ENCODE measurements around the gene GRID1.

DNA sequence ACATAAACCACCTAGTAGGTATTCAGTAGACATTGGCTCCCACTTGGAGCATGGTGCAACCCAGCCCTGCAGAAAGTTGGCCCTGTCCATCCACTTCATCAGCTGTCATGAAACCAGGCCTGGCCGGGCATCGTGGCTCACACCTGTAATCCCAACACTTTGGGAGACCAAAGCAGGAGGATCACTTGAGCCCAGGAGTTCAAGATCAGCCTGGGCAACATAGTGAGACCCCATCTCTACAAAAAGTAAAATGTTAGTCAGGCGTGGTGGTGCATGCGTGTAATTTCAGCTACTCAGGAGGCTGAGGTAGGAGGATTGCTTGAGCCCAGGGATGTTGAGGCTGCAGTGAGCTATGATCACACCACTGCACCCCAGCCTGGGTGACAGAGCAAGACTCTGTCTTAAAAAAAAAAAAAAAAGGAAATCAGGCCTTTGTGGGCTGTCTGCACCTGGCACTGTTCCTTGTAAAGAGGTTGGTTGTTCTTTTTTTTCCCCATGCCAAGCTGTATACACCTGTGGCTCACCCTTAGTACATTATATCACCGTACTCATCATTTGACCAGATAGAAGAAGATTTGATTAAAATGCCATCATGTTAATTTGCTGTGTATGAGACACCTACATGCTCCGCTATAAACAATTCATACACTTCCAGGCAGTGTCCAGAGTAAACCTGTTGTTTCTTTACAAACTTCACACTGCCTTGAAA is 45.4 kb upstream of the GRID1 start:
- no peak for TF ChIP-seq POLR2A (IDR thresholded peaks at IDR 0.05)
- TF ChIP-seq, protein P1, sequence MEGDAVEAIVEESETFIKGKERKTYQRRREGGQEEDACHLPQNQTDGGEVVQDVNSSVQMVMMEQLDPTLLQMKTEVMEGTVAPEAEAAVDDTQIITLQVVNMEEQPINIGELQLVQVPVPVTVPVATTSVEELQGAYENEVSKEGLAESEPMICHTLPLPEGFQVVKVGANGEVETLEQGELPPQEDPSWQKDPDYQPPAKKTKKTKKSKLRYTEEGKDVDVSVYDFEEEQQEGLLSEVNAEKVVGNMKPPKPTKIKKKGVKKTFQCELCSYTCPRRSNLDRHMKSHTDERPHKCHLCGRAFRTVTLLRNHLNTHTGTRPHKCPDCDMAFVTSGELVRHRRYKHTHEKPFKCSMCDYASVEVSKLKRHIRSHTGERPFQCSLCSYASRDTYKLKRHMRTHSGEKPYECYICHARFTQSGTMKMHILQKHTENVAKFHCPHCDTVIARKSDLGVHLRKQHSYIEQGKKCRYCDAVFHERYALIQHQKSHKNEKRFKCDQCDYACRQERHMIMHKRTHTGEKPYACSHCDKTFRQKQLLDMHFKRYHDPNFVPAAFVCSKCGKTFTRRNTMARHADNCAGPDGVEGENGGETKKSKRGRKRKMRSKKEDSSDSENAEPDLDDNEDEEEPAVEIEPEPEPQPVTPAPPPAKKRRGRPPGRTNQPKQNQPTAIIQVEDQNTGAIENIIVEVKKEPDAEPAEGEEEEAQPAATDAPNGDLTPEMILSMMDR (IDR thresholded peaks at IDR 0.05) = no peak

Measured in thyroid gland (tissue), 4 donors.